Pancreas (tissue), 10 donors: ENCODE measurements around the gene CLK1. TPM values are rescaled to one million over a fixed set of nuclear protein-coding genes. Genes with fewer than 3 reads are reported as not detected.
A peak's percentile ranks its signal among the peaks of the same experiment; 100 is the strongest.

Source experiments
- ATAC-seq, 4 donors: fragments of 200-7000 bp; cut with Tn5 transposase; one replicate each; pipeline versions ENCODE4 v1.8.0 to v1.9.1; 2020; ENCODE audit warnings: mild to moderate bottlenecking in 4 of 4, moderate library complexity in 4 of 4
- DNase-seq, 6 donors: peaks; one replicate each; pipeline ENCODE4 v3.0.0-alpha.2; 2020
- FAIRE-seq: peaks from 2 replicates; lab custom pipeline; 2012; peaks lifted over from hg19 to GRCh38; lab: Jason Lieb, UNC
- H3K27ac ChIP-seq, 4 donors: fragments of 200-600 bp; sonication (generic); 1 replicate in 3 of 4; 2 replicates in 1 of 4; pipeline versions ENCODE4 v1.5.0 to v1.8.0; 2020
- H3K27me3 ChIP-seq, 4 donors: fragments of 200-600 bp; one replicate each; pipeline ENCODE4 v1.8.0; 2021
- H3K36me3 ChIP-seq, 3 donors: fragments of 200-600 bp; sonication (generic) in 1 of 3; one replicate each; pipeline versions ENCODE4 v1.5.0 to v1.8.0; 2020 to 2021
- H3K4me1 ChIP-seq, 3 donors: fragments of 200-600 bp; one replicate each; pipeline ENCODE4 v1.8.0; 2021
- H3K4me3 ChIP-seq, 4 donors: fragments of 200-600 bp; sonication (generic) in 2 of 4; one replicate each; pipeline versions ENCODE4 v1.5.0 to v1.8.0; 2020 to 2021
- H3K9me3 ChIP-seq, 4 donors: fragments of 200-600 bp; one replicate each; pipeline ENCODE4 v1.8.0; 2021
- CTCF ChIP-seq, 4 donors: fragments of 200-600 bp; sonication (generic) in 3 of 4; IDR thresholded peaks; one replicate each; pipeline versions ENCODE4 v1.5.0 to v1.8.0; 2021; ENCODE audit warnings: antibody characterized with exemption in 4 of 4
- WGBS, 2 donors: extraction: QIAGEN DNeasy Blood & Tissue Kit; methylation state at CpG; one replicate each; pipeline ENCODE4 v1.1.7; 2013; 5-methylcytosine and 5-hydroxymethylcytosine counted together
- intact Hi-C, 3 donors: fragments of 100-400 bp; cut with DNase I; formaldehyde crosslinking; loops; one replicate each; pipeline versions ENCODE4 v1.11.1 to v1.14.2; 2022
- polyA plus RNA-seq, 2 donors: library from polyadenylated mRNA; stranded (reverse); fragments of 200-250 nt; gene quantifications; one replicate each; pipeline ENCODE4 v1.2.3, GENCODE V29; 2013
- total RNA-seq, 6 donors: library from RNA; stranded (reverse); fragmentation: NEBNext Ultra II Directional in 4 of 6; extraction: Animal tissue kit (Norgen Biotek cat#: 25700) in 4 of 6; gene quantifications; one replicate each; pipeline versions ENCODE4 v1.2.1 to v1.2.4, GENCODE V29; 2021 to 2023
- donor health status: healthy with polysubstance abuse.
- donor health status: DM: no; HTN: no; CAD: no; lungs with moderate emphysema.
- donor health status: DM: no; HTN: no; CAD: no.
- donor health status: control.
- donor health status: control.
- donor health status: Bipolar disorder and iron deficiency.
- donor health status: DM: yes; HTN: yes; CAD: no.
- donor health status: DM: no; HTN: no; CAD: no.
- donor health status: DM: no; HTN: no; CAD: no.
- donor health status: DM: yes; HTN: yes; CAD: no.

Gene CLK1
- total and polyA plus RNA-seq, 8 donors, result 45.0 to 573 (median 69.9) TPM

- H3K27me3 ChIP-seq, result no peaks in the 10 kb centered on the region
- H3K36me3 ChIP-seq, result peaks cover 0 to 15% (median 11%) of the 10 kb centered on the region in 3 donors
- no peak overlapping the region for H3K4me3 ChIP-seq
- DNase-seq, result no peak
- ATAC-seq, result no peak
- no peaks in the 10 kb centered on the region for H3K9me3 ChIP-seq
- no peak for FAIRE-seq
- TF ChIP-seq CTCF (IDR thresholded peaks at IDR 0.05), result no peak
- H3K4me1 ChIP-seq, result no peaks in the 10 kb centered on the region
- intact Hi-C loops, result no loop called here
- no peak overlapping the region for H3K27ac ChIP-seq
These were observed 17.2 kb downstream of the CLK1 start for GRCh38 chr2:200847269-200847668.

- no peaks in the 10 kb centered on the region for H3K4me1 ChIP-seq
- H3K27ac ChIP-seq, result no peak overlapping the region
- H3K36me3 ChIP-seq, result peaks cover 0 to under 1% (median 0%) of the 10 kb centered on the region in 3 donors
- no peaks in the 10 kb centered on the region for H3K27me3 ChIP-seq
- no peak overlapping the region for H3K4me3 ChIP-seq
- no peak for FAIRE-seq
- no peaks in the 10 kb centered on the region for H3K9me3 ChIP-seq
- peak in 1 of 4 donors; percentile 38 for ATAC-seq
- TF ChIP-seq CTCF (IDR thresholded peaks at IDR 0.05), result no peak
- intact Hi-C loops, result no loop called here
- DNase-seq, result no peak
- WGBS, 2 donors, result 86 to 87% methylated on average over 10 of the region's 10 CpGs
These were observed 18.7 kb downstream of the CLK1 start for GRCh38 chr2:200845669-200846325.

- Histone ChIP-seq H3K36me3 (no peaks in the 10 kb centered on the region), H3K9me3 (no peaks in the 10 kb centered on the region), H3K4me3 (no peak overlapping the region), H3K27ac (no peak overlapping the region), H3K4me1 (no peaks in the 10 kb centered on the region), H3K27me3 (no peaks in the 10 kb centered on the region)
- WGBS, 2 donors, result 84 to 91% methylated on average over 5 of the region's 5 CpGs
- intact Hi-C loops, result no loop called here
- no peak for TF ChIP-seq CTCF (IDR thresholded peaks at IDR 0.05)
- ATAC-seq, result no peak
- FAIRE-seq, result no peak
- DNase-seq, result peak in 1 of 6 donors; percentile 24
These were observed 19.3 kb downstream of the CLK1 start for GRCh38 chr2:200845194-200845593.

GRCh38 chr2:200843993-200844948 is 20.2 kb downstream of the CLK1 start:
- Histone ChIP-seq H3K27ac (no peak overlapping the region), H3K36me3 (no peaks in the 10 kb centered on the region), H3K4me1 (no peaks in the 10 kb centered on the region), H3K27me3 (no peaks in the 10 kb centered on the region), H3K4me3 (no peak overlapping the region), H3K9me3 (no peaks in the 10 kb centered on the region)
- intact Hi-C loops, result no loop called here
- WGBS, 2 donors, result 82 to 87% methylated on average over 24 of the region's 24 CpGs
- no peak for FAIRE-seq
- DNase-seq, result no peak
- no peak for TF ChIP-seq CTCF (IDR thresholded peaks at IDR 0.05)
- ATAC-seq, result no peak
